ENCODE measurements around the gene RASGEF1C.

GRCh38 chr5:180213256-180213600, 4.2 kb upstream of the RASGEF1C start:
- TF ChIP-seq SP1 (IDR thresholded peaks at IDR 0.05; ENCODE audit: low read depth, low read length) (no peak), TAF1 (IDR thresholded peaks at IDR 0.05; ENCODE audit: borderline replicate concordance, low read depth, low read length) (no peak), CTCF (IDR thresholded peaks at IDR 0.05 in 2 of 3, conservative IDR thresholded peaks at IDR 0.05 in 1 of 3; ENCODE audit: control insufficient read depth in 2 of 3, extremely low read depth in 1 of 3, insufficient read depth in 1 of 3, low read depth in 3 of 3, low read length in 3 of 3) (no peak), NFIC (IDR thresholded peaks at IDR 0.05; ENCODE audit: low read depth, low read length) (no peak), EP300 (IDR thresholded peaks at IDR 0.05; ENCODE audit: borderline replicate concordance in 1 of 2, control insufficient read depth in 1 of 2, low read depth in 2 of 2, low read length in 2 of 2) (no peak), NFXL1 (IDR thresholded peaks at IDR 0.05; ENCODE audit: borderline replicate concordance) (no peak), EZH2 (IDR thresholded peaks at IDR 0.05; ENCODE audit: borderline replicate concordance, control insufficient read depth, low read depth, low read length) (no peak), ZNF592 (IDR thresholded peaks at IDR 0.05) (no peak), BRCA1 (IDR thresholded peaks at IDR 0.05; ENCODE audit: low read depth, low read length) (no peak), ZNF687 (IDR thresholded peaks at IDR 0.05) (no peak), EED (IDR thresholded peaks at IDR 0.05; ENCODE audit: low read depth) (no peak), RAD21 (IDR thresholded peaks at IDR 0.05; ENCODE audit: insufficient read depth, low read depth, low read length) (no peak), NKRF (conservative IDR thresholded peaks at IDR 0.05) (no peak), EGR1 (IDR thresholded peaks at IDR 0.05; ENCODE audit: borderline replicate concordance in 1 of 2, low read depth in 2 of 2, low read length in 2 of 2) (no peak)

All from GM12878 (cell line).